GM12878 (cell line): ENCODE data around the gene CNPY1. TPM values are rescaled to one million over a fixed set of nuclear protein-coding genes. Genes with fewer than 3 reads are reported as not detected.

Source experiments
- ATAC-seq: fragments of 200-7000 bp; cut with Tn5 transposase; 3 replicates; pipeline ENCODE4 v1.9.1; 2020; ENCODE audit warnings: mild to moderate bottlenecking, moderate library complexity
- BruUV-seq: library from RNA; stranded (reverse); fragments of 400-500 nt; replicated peaks from 2 replicates; lab custom pipeline; 2021; lab: Mats Ljungman, UMichigan
- CTCF ChIA-PET: fragments of 300-600 bp; sonication (Branson Sonifier 250); formaldehyde crosslinking; extraction: SDS; loops from one replicate; lab custom pipeline; 2021; ENCODE audit warnings: inconsistent platforms; lab: Yijun Ruan, JAX
- POLR2A ChIA-PET: fragments of 350-600 bp; formaldehyde crosslinking; extraction: SDS; loops from one replicate; lab custom pipeline; 2021; ENCODE audit warnings: inconsistent platforms; lab: Charles Lee
- RAD21 ChIA-PET: fragments of 300-600 bp; sonication (Branson Sonifier 250); formaldehyde crosslinking; loops from one replicate; lab custom pipeline; 2023; ENCODE audit warnings: antibody characterized with exemption; ENCODE audit not compliant: unreplicated experiment; lab: Charles Lee
- SMC1A ChIA-PET: fragments of 300-600 bp; sonication (Branson Sonifier 250); formaldehyde crosslinking; loops from one replicate; lab custom pipeline; 2023; ENCODE audit not compliant: unreplicated experiment, uncharacterized antibody; lab: Charles Lee
- DNase-seq: peaks from one replicate; pipeline ENCODE4 v3.0.0-alpha.2; 2011; ENCODE audit warnings: low read depth, low spot score
- FAIRE-seq: peaks from 3 replicates; lab custom pipeline; 2011; peaks lifted over from hg19 to GRCh38; lab: Jason Lieb, UNC
- H2AFZ ChIP-seq: 2 replicates; pipeline ENCODE4 v1.6.0; 2011; ENCODE audit warnings: low read depth, low read length, control low read depth; ENCODE audit not compliant: control insufficient read depth
- H3K27ac ChIP-seq: 2 replicates; pipeline ENCODE4 v1.5.1; 2011; ENCODE audit warnings: control low read depth; ENCODE audit not compliant: control insufficient read depth, insufficient read depth
- H3K27me3 ChIP-seq, 2 experiments: replicated peaks in 1 of 2; 2 replicates each; pipeline versions ENCODE4 v1.6.0 to v1.6.1; 2011; ENCODE audit warnings: low read length in 1 of 2; ENCODE audit not compliant: control insufficient read depth in 2 of 2, insufficient read depth in 2 of 2
- H3K36me3 ChIP-seq, 2 experiments: 2 replicates each; pipeline ENCODE4 v1.5.1; 2011; ENCODE audit warnings: low read length in 1 of 2; ENCODE audit not compliant: control insufficient read depth in 2 of 2, insufficient read depth in 2 of 2
- H3K4me1 ChIP-seq: 2 replicates; pipeline ENCODE4 v1.6.1; 2011; ENCODE audit warnings: mild to moderate bottlenecking, low read length, moderate library complexity, mixed read lengths; ENCODE audit not compliant: control insufficient read depth, insufficient read depth
- H3K4me2 ChIP-seq: 2 replicates; pipeline ENCODE4 v1.6.0; 2011; ENCODE audit warnings: control low read depth; ENCODE audit not compliant: control insufficient read depth, insufficient read depth
- H3K4me3 ChIP-seq: fragments of 200-600 bp; sonication (generic); 2 replicates; pipeline ENCODE4 v1.5.1; 2016
- H3K79me2 ChIP-seq: 2 replicates; pipeline ENCODE4 v1.6.0; 2011; ENCODE audit warnings: low read length; ENCODE audit not compliant: control insufficient read depth, insufficient read depth
- H3K9ac ChIP-seq: 2 replicates; pipeline ENCODE4 v1.8.0; 2011; ENCODE audit warnings: low read length, control low read depth, mixed read lengths; ENCODE audit not compliant: control insufficient read depth, insufficient read depth
- H3K9me3 ChIP-seq: replicated peaks from 3 replicates; pipeline ENCODE4 v1.5.1; 2011; ENCODE audit warnings: mild to moderate bottlenecking, low read length; ENCODE audit not compliant: control insufficient read depth, insufficient read depth
- H4K20me1 ChIP-seq: 2 replicates; pipeline ENCODE4 v1.6.0; 2011; ENCODE audit not compliant: control insufficient read depth, insufficient read depth
- E2F8 ChIP-seq: fragments of 450-650 bp; IDR thresholded peaks from 2 replicates; pipeline ENCODE4 v1.6.1; 2018; ENCODE audit warnings: mild to moderate bottlenecking, low read depth, moderate library complexity; ENCODE audit not compliant: partially characterized antibody
- POLR2A ChIP-seq: IDR thresholded peaks from 2 replicates; pipeline ENCODE4 v1.6.1; 2011; ENCODE audit warnings: low read depth, mild to moderate bottlenecking, low read length
- REST ChIP-seq: IDR thresholded peaks from 2 replicates; pipeline ENCODE4 v1.6.1; 2012; ENCODE audit warnings: mild to moderate bottlenecking, low read depth, low read length
- WGBS: methylation state at CpG from one replicate; pipeline ENCODE4 v1.1.6; 2016; ENCODE audit warnings: low lambda C conversion rate; ENCODE audit not compliant: insufficient replicate concordance, insufficient coverage; ENCODE audit errors: missing lambda C conversion rate; 5-methylcytosine and 5-hydroxymethylcytosine counted together
- in situ Hi-C: fragments of 300-500 bp; cut with MboI; formaldehyde crosslinking; loops from 9 replicates; pipeline ENCODE4 v1.14.3; 2018; ENCODE audit warnings: mixed read lengths
- intact Hi-C: fragments of 100-400 bp; cut with micrococcal nuclease; formaldehyde crosslinking; loops from one replicate; pipeline ENCODE4 v1.14.2; 2022; ENCODE audit not compliant: unreplicated experiment
- polyA plus RNA-seq, 11 experiments: library from polyadenylated mRNA; depleted of rRNA in 4 of 11; unstranded in 6 of 11; stranded (reverse) in 5 of 11; fragments of >200 nt; fragmentation: Nextera tagmentation in 4 of 11; fragmentation: Illumina TruSeq in 1 of 11; extraction: Ambion mirVana in 4 of 11; extraction: Trizol in 1 of 11; gene quantifications; 1 replicate in 1 of 11; 2 replicates in 10 of 11; pipeline versions ENCODE4 v1.2.1 to v1.2.3, GENCODE V29; 2011 to 2016; ENCODE audit warnings: inconsistent platforms in 2 of 11, missing spikeins in 2 of 11, low read depth in 1 of 11
- total RNA-seq, 4 experiments: library from RNA; depleted of rRNA in 3 of 4; stranded (reverse); fragments of >200 nt in 3 of 4; fragmentation: Illumina TruSeq in 1 of 4; extraction: Trizol in 1 of 4; gene quantifications; 2 replicates each; pipeline versions ENCODE4 v1.2.1 to v1.2.3, GENCODE V29; 2013 to 2021

The CNPY1 gene
- total and polyA plus RNA-seq, 10 of the 15 experiments (the other 5 are each of a cell fraction or from before 2014, with no cell fraction given), result not detected

DNA sequence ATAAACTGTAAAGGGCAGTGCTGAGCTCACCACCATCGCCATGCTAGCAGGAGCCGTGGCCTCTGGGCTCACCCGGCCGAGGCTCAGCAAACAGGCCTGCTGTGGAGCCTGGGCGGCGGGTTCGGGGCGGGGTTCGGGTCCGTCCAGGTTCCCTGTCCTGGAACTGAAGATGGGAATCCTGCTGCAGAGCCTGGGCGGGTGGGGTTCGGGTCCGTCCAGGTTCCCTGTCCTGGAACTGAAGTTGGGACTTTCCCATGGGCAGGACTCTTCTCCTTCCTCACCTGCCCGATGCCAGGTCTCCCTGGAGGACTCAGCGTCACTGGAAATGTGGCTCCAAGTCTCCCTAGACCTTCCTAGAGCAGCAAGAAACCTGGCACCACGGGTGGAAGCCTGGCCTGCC lies 51.8 kb downstream of the CNPY1 start:
- ATAC-seq, result no peak
- Histone ChIP-seq H3K9me3 (no peaks in the 10 kb centered on the region; the same call in 2 of the 3 replicates), H4K20me1 (no peaks in the 10 kb centered on the region), H2AFZ (no peak overlapping the region), H3K4me1 (peaks cover 6% of the 10 kb centered on the region), H3K4me3 (no peak overlapping the region), H3K36me3 (no peaks in the 10 kb centered on the region), H3K27me3 (no peaks in the 10 kb centered on the region), H3K4me2 (no peak overlapping the region), H3K27ac (no peak overlapping the region), H3K79me2 (no peaks in the 10 kb centered on the region), H3K9ac (no peak overlapping the region)
- DNase-seq, result no peak
- in situ Hi-C loops, result no loop called here
- SMC1A ChIA-PET, result no interaction called here
- CTCF ChIA-PET, result no interaction called here
- RAD21 ChIA-PET, result no interaction called here
- 74% methylated on average over 12 of the region's 16 CpGs for WGBS
- POLR2A ChIA-PET, result no interaction called here
- intact Hi-C loops, result no loop called here
- no peak for FAIRE-seq
- BruUV-seq, result no TSS peak
- no peak for TF ChIP-seq REST
- no peak for TF ChIP-seq POLR2A

- ChIA-PET SMC1A (no interaction called here), RAD21 (no interaction called here), CTCF (no interaction called here), POLR2A (no interaction called here)
- DNase-seq, result no peak
- intact Hi-C loops (no loop called here), in situ Hi-C loops (no loop called here)
- no peaks in the 10 kb centered on the region for H3K79me2 ChIP-seq
- H3K27ac ChIP-seq, result no peak overlapping the region
- peaks cover 12% of the 10 kb centered on the region for H3K4me1 ChIP-seq
- ATAC-seq, result no peak
- 80% methylated on average over 33 of the region's 33 CpGs for WGBS
- no peaks in the 10 kb centered on the region for H3K27me3 ChIP-seq
- no peaks in the 10 kb centered on the region; the same call in 2 of the 3 replicates for H3K9me3 ChIP-seq
- no peaks in the 10 kb centered on the region for H4K20me1 ChIP-seq
- BruUV-seq, result no TSS peak
- H3K9ac ChIP-seq, result no peak overlapping the region
- H2AFZ ChIP-seq, result no peak overlapping the region
- H3K4me2 ChIP-seq, result no peak overlapping the region
- no peaks in the 10 kb centered on the region for H3K36me3 ChIP-seq
- no peak overlapping the region for H3K4me3 ChIP-seq
- TF ChIP-seq E2F8, result no peak
- FAIRE-seq, result no peak
Observed at GRCh38 chr7:155493744-155494538, 52.4 kb downstream of the CNPY1 start.
